ENCODE measurements around the gene RNF41. TPM values are rescaled to one million over a fixed set of nuclear protein-coding genes. Genes with fewer than 3 reads are reported as not detected.

The RNF41 gene
- total RNA-seq, 1 donor from 2014 or later, result 50.8 TPM

- no peak for DNase-seq (ENCODE audit: low spot score, unreplicated experiment)
- no peak for TF ChIP-seq CTCF (IDR thresholded peaks at IDR 0.05; ENCODE audit: unreplicated experiment)
- Mint-ChIP-seq H3K27ac (peak overlapping the region; percentile 96), H3K27me3 (no peaks in the 10 kb centered on the region), H3K4me1 (ENCODE audit: low read depth) (peaks cover 17% of the 10 kb centered on the region), H3K9me3 (ENCODE audit: low read depth) (no peaks in the 10 kb centered on the region), H3K4me3 (ENCODE audit: low read depth) (peak overlapping the region; percentile 83), H3K36me3 (ENCODE audit: insufficient read depth) (peaks cover 9% of the 10 kb centered on the region)
These were observed 33.5 kb downstream of the RNF41 start for GRCh38 chr12:56188131-56188777.

DNA sequence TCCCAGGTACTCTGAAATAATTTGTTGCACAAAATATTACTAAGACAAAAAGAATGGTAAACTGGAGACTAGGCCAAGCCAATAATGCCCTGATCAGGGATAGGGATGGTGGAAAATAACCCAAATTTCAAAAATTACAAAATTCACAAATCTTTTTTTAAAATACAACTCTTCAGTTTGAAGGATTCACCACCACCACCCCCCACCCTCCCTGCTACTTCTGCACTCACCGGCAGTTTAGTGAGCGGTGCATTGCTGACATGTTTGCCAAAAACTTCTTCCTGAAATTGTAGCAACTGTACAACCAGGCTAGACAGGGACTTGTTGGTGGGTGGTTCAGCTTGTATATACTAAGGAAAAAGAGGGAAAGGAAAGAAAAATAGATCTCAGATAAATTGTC, 34.8 kb downstream of the RNF41 start:
- TF ChIP-seq CTCF (IDR thresholded peaks at IDR 0.05; ENCODE audit: unreplicated experiment), result no peak
- H3K4me3 Mint-ChIP-seq (ENCODE audit: low read depth), result no peak overlapping the region
- H3K27ac Mint-ChIP-seq, result no peak overlapping the region
- no peaks in the 10 kb centered on the region for H3K27me3 Mint-ChIP-seq
- H3K36me3 Mint-ChIP-seq (ENCODE audit: insufficient read depth), result peaks cover 8% of the 10 kb centered on the region
- peaks cover 14% of the 10 kb centered on the region for H3K4me1 Mint-ChIP-seq (ENCODE audit: low read depth)
- H3K9me3 Mint-ChIP-seq (ENCODE audit: low read depth), result no peaks in the 10 kb centered on the region
- no peak for DNase-seq (ENCODE audit: low spot score, unreplicated experiment)

- H3K4me3 Mint-ChIP-seq (ENCODE audit: low read depth), result no peak overlapping the region
- no peaks in the 10 kb centered on the region for H3K9me3 Mint-ChIP-seq (ENCODE audit: low read depth)
- no peak for TF ChIP-seq CTCF (IDR thresholded peaks at IDR 0.05; ENCODE audit: unreplicated experiment)
- H3K4me1 Mint-ChIP-seq (ENCODE audit: low read depth), result no peaks in the 10 kb centered on the region
- H3K36me3 Mint-ChIP-seq (ENCODE audit: insufficient read depth), result peaks cover 43% of the 10 kb centered on the region
- no peak overlapping the region for H3K27ac Mint-ChIP-seq
- H3K27me3 Mint-ChIP-seq, result no peaks in the 10 kb centered on the region
- no peak for DNase-seq (ENCODE audit: low spot score, unreplicated experiment)
These were observed 43.4 kb downstream of the RNF41 start for GRCh38 chr12:56178347-56178746.

- no peak overlapping the region for H3K27ac Mint-ChIP-seq
These were observed 48.9 kb downstream of the RNF41 start for GRCh38 chr12:56172839-56173238.

DNA sequence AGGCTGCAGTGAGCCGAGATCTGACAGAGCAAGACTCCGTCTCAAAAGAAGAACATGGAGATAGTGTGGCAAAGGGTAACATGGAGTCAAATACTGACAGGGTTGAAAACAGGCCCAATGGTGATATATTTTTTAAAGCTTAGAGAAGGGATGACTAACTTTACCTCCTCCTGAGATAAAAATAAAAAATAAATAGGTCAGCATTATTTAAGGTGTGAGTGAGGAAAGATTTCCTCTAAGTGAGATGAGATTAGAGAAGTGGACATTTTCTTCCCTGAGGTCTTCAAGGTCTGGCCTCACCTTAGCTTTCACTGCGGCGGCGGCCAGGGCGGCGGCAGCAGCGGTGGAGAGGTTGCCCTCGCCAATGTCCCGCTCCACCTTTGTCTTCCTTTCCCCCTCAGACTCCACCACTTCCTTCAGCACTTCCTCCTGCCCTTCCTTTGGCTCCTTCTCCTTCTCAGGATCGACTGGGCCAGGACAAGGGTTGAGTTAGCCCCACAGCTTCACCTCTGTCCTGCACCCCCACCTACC, 52.4 kb downstream of the RNF41 start:
- no peak for TF ChIP-seq CTCF (IDR thresholded peaks at IDR 0.05; ENCODE audit: unreplicated experiment)
- Mint-ChIP-seq H3K4me3 (ENCODE audit: low read depth) (no peak overlapping the region), H3K9me3 (ENCODE audit: low read depth) (no peaks in the 10 kb centered on the region), H3K36me3 (ENCODE audit: insufficient read depth) (peaks cover 40% of the 10 kb centered on the region), H3K27me3 (no peaks in the 10 kb centered on the region), H3K4me1 (ENCODE audit: low read depth) (no peaks in the 10 kb centered on the region), H3K27ac (no peak overlapping the region)
- no peak for DNase-seq (ENCODE audit: low spot score, unreplicated experiment)

More at GRCh38 chr12:56172839-56173238, 48.9 kb downstream of the RNF41 start:
- Mint-ChIP-seq H3K4me1 (ENCODE audit: low read depth) (no peaks in the 10 kb centered on the region), H3K4me3 (ENCODE audit: low read depth) (no peak overlapping the region), H3K36me3 (ENCODE audit: insufficient read depth) (peaks cover 40% of the 10 kb centered on the region), H3K9me3 (ENCODE audit: low read depth) (no peaks in the 10 kb centered on the region), H3K27me3 (no peaks in the 10 kb centered on the region)
- DNase-seq (ENCODE audit: low spot score, unreplicated experiment), result no peak
- no peak for TF ChIP-seq CTCF (IDR thresholded peaks at IDR 0.05; ENCODE audit: unreplicated experiment)
